ENCODE results near the gene ZRANB3. TPM values are rescaled to one million over a fixed set of nuclear protein-coding genes. Genes with fewer than 3 reads are reported as not detected.

The ZRANB3 gene
- 25.2 and 33.5 TPM in 2 replicates for total RNA-seq (2016; rRNA removed; fragmentation: Illumina TruSeq; extraction: Trizol)
- total RNA-seq (2016; cell fraction: cytosol; rRNA removed; fragmentation: Illumina TruSeq; extraction: Trizol; ENCODE audit: low read depth) = 11.9 and 14.3 TPM in 2 replicates
- 22.7 and 34.0 TPM in 2 replicates for total RNA-seq (2016; cell fraction: insoluble cytoplasmic fraction; rRNA removed; fragmentation: Illumina TruSeq; extraction: Trizol)
- 12.9 and 16.9 TPM in 2 replicates for total RNA-seq (2016; cell fraction: membrane; rRNA removed; fragmentation: Illumina TruSeq; extraction: Trizol)
- 38.1 and 39.6 TPM in 2 replicates for total RNA-seq (2016; cell fraction: nucleus; rRNA removed; fragmentation: Illumina TruSeq; extraction: Trizol)
- 4.8 and 5.8 TPM in 2 replicates for polyA plus RNA-seq (2011; rRNA removed)
- 3.2 and 4.2 TPM in 2 replicates for polyA plus RNA-seq (2011; cell fraction: cytosol; rRNA removed)
- polyA plus RNA-seq (2011; cell fraction: nucleus; rRNA removed) = 3.5 TPM in 2 replicates
- polyA plus RNA-seq (2012) = 5.6 and 8.0 TPM in 2 replicates
- 2.7 and 2.8 TPM in 2 replicates for polyA plus RNA-seq (2016; cell fraction: cytosol; fragmentation: Illumina TruSeq; extraction: Trizol; ENCODE audit: low read depth)
- 15.1 and 15.2 TPM in 2 replicates for polyA plus RNA-seq (2016; cell fraction: insoluble cytoplasmic fraction; fragmentation: Illumina TruSeq; extraction: Trizol; ENCODE audit: low read depth)
- polyA plus RNA-seq (2016; cell fraction: membrane; fragmentation: Illumina TruSeq; extraction: Trizol; ENCODE audit: low read depth) = 4.1 and 5.0 TPM in 2 replicates
- 10.7 and 11.3 TPM in 2 replicates for polyA plus RNA-seq (2016; cell fraction: nucleus; fragmentation: Illumina TruSeq; extraction: Trizol; ENCODE audit: insufficient read depth, low read depth)
- polyA minus RNA-seq (2011; rRNA and poly(A)+ RNA removed; ENCODE audit: low replicate concordance) = 3.3 and 6.3 TPM in 2 replicates
- polyA minus RNA-seq (2011; cell fraction: cytosol; rRNA and poly(A)+ RNA removed) = 12.1 and 13.3 TPM in 2 replicates
- 35.9 and 36.2 TPM in 2 replicates for polyA minus RNA-seq (2011; cell fraction: nucleus; rRNA and poly(A)+ RNA removed)
- Bru-seq, nascent RNA = percentile 68 among the genes with signal in this experiment
- BruChase-seq, experiment 1, labeled RNA remaining after a 6-hour chase = percentile 55 among the genes with signal in this experiment
- BruChase-seq, experiment 2, labeled RNA remaining after a 2-hour chase = percentile 65 among the genes with signal in this experiment
- long read RNA-seq, experiment 1, partial matches to known transcripts = 3 of 4 reads
- long read RNA-seq, experiment 1, other reads (novel, unspliced or antisense) = 1 of 4 reads
- long read RNA-seq, experiment 2, partial matches to known transcripts = 0 of 4 reads
- long read RNA-seq, experiment 2, other reads (novel, unspliced or antisense) = 4 of 4 reads

- H3K27ac ChIP-seq (ENCODE audit: extremely low read length, insufficient read depth, low read length) = peak within 1 kb of the TSS; percentile 95
- in situ Hi-C loops (cut with HindIII; ENCODE audit: extremely low pct_ligation_motif_present, low pct_unique_long_range_greater_than_20kb) = no loop called here
- H3K9me3 ChIP-seq (ENCODE audit: low read length) = no peaks in the 10 kb centered on the region
- ChIA-PET CTCF (ENCODE audit: low intra/inter-chr PET ratio, low total read pairs) (no interaction called here), POLR2A (interaction anchor here (0.6 to 1.4 kb wide), 26 partner anchors 9 to 1118 kb away, joined by 3 to 15 read pairs (median 4); partner anchors contain the start of genes CCNT2 and UBXN4)
- H3K4me1 ChIP-seq (ENCODE audit: insufficient read depth, low read length) = peaks cover 48% of the 10 kb centered on the region
- peak; percentile 99 for DNase-seq (ENCODE audit: low spot score)
- H3K4me3 ChIP-seq (replicated peaks in 1 of 3; ENCODE audit: insufficient read depth in 1 of 3, low read depth in 2 of 3, low read length in 3 of 3) = peak within 1 kb of the TSS; percentile 76 to 94 (median 87)
- H3K27me3 ChIP-seq (ENCODE audit: control insufficient read depth in 1 of 2, insufficient read depth in 2 of 2, low read length in 2 of 2) = no peaks in the 10 kb centered on the region; a peak in 1 of 5 replicates
- peak; percentile 88 for ATAC-seq
- WGBS (ENCODE audit: low lambda C conversion rate) = 1% methylated on average over 46 of the region's 46 CpGs
- no peak for FAIRE-seq
- H3K36me3 ChIP-seq (replicated peaks in 1 of 2; ENCODE audit: control insufficient read depth in 1 of 2, insufficient read depth in 2 of 2, low read length in 2 of 2) = no peaks in the 10 kb centered on the region
- peak within 1 kb of the TSS; percentile 87 for H3K4me2 ChIP-seq (ENCODE audit: low read depth, low read length)
- intact Hi-C loops (cut with micrococcal nuclease; ENCODE audit: unreplicated experiment) = loop anchor here (1.0 to 10.0 kb wide), 5 partner anchors 58 to 613 kb away; partner anchors contain the start of genes CCNT2 and UBXN4
- peak within 1 kb of the TSS; percentile 98 for H2AFZ ChIP-seq (ENCODE audit: low read length)
- H4K20me1 ChIP-seq (ENCODE audit: insufficient read depth, low read length) = no peaks in the 10 kb centered on the region
- H3K9ac ChIP-seq (ENCODE audit: insufficient read depth, low read depth, low read length) = peak within 1 kb of the TSS; percentile 94
- H3K79me2 ChIP-seq (ENCODE audit: insufficient read depth, low read length) = peaks cover 72% of the 10 kb centered on the region
- BruUV-seq (replicated peaks) = TSS peak; percentile 77
- TF ChIP-seq ZBTB1 (CRISPR knock-in tag; IDR thresholded peaks at IDR 0.05; ENCODE audit: borderline replicate concordance) (no peak), HNF1A (IDR thresholded peaks at IDR 0.05; ENCODE audit: low read depth) (no peak; the same call in 1 of the 2 replicates), HNF1A (CRISPR knock-in tag; IDR thresholded peaks at IDR 0.05; ENCODE audit: borderline replicate concordance) (peak; percentile 36; the same call in 1 of the 2 replicates), REL (CRISPR knock-in tag; conservative IDR thresholded peaks at IDR 0.05) (no peak; the same call in 1 of the 2 replicates), ZNF780A (CRISPR knock-in tag; IDR thresholded peaks at IDR 0.05) (no peak), SMARCC2 (IDR thresholded peaks at IDR 0.05) (no peak), ZFP36L1 (CRISPR knock-in tag; IDR thresholded peaks at IDR 0.05) (peak; percentile 36; the same call in 1 of the 2 replicates), KDM3A (CRISPR knock-in tag; IDR thresholded peaks at IDR 0.05; ENCODE audit: low read depth) (no peak), RBAK (CRISPR knock-in tag; IDR thresholded peaks at IDR 0.05) (0 out of 2 replicates have a peak, but pooled peaks have one; percentile 35)
- TF ChIP-seq, protein P1, sequence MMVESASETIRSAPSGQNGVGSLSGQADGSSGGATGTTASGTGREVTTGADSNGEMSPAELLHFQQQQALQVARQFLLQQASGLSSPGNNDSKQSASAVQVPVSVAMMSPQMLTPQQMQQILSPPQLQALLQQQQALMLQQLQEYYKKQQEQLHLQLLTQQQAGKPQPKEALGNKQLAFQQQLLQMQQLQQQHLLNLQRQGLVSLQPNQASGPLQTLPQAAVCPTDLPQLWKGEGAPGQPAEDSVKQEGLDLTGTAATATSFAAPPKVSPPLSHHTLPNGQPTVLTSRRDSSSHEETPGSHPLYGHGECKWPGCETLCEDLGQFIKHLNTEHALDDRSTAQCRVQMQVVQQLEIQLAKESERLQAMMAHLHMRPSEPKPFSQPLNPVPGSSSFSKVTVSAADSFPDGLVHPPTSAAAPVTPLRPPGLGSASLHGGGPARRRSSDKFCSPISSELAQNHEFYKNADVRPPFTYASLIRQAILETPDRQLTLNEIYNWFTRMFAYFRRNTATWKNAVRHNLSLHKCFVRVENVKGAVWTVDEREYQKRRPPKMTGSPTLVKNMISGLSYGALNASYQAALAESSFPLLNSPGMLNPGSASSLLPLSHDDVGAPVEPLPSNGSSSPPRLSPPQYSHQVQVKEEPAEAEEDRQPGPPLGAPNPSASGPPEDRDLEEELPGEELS (CRISPR knock-in tag; IDR thresholded peaks at IDR 0.05) = 0 out of 2 replicates have a peak, but pooled peaks have one; percentile 10
Measured at GRCh38 chr2:135530313-135531230, at the start of gene ZRANB3. Gene ZRANB3, minus strand, starts transcription at chr2:135531218.

All from HepG2 (cell line).